ENCODE data around the gene ADGRD2. TPM values are rescaled to one million over a fixed set of nuclear protein-coding genes. Genes with fewer than 3 reads are reported as not detected.

ADGRD2 gene
- total RNA-seq, 4 donors from 2014 or later = 0.20 to 0.49 (median 0.36) TPM; not detected in 1

DNA sequence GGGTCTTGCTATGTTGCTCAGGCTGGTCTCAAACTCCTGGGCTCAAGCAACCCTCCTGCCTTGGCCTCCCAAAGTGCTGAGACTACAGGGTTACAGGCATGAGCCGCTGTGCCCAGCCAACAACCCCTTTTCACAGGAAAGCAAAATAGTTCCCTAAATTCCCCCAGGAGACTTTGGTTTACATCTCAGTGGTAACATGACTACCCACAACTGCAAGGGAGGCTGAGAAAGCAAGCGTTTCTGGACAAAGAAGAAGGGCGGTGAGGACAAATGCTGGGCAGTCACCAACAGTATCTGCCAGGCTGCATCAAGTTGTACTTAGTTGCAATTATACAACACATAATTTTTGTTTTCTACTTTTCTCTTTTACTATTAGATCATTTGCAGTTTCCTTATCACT is 7.4 kb upstream of the ADGRD2 start:
- intact Hi-C loops (cut with DNase I; ENCODE audit: low total_unique reads) = no loop called here
- DNase-seq (ENCODE audit: low spot score in 2 of 2) = no peak
- 74 to 83% methylated on average over 3 of the region's 3 CpGs for WGBS, 2 donors

DNA sequence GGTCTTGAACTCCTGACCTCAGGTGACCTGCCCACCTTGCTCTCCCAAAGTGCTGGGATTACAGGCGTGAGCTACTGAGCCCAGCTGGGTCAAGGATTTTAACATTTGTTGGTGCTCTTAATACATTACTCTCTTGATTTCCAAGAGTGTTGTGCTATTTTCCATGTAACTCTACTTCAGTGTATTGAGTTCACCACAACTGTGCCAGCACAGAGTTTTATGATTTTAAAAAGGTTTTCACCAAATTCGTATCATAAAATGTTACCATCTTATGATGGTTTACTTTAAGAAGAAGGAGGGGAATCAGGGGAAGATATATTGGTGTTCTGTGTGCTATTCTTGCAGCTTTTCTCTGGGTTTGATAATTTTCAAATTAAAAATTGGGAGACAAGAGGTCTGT is 6.6 kb upstream of the ADGRD2 start:
- TF ChIP-seq POLR2A (IDR thresholded peaks at IDR 0.05) (no peak), CTCF (IDR thresholded peaks at IDR 0.05) (no peak)
- H3K4me3 ChIP-seq (ENCODE audit: low read depth, poor library complexity, severe bottlenecking) = no peak overlapping the region
- DNase-seq (ENCODE audit: low spot score in 2 of 2) = no peak
- 70 to 72% methylated on average over 2 of the region's 2 CpGs for WGBS, 2 donors
- intact Hi-C loops (cut with DNase I; ENCODE audit: low total_unique reads) = no loop called here

More for the DNA sequence above, 7.4 kb upstream of the ADGRD2 start:
- no peak for TF ChIP-seq CTCF (IDR thresholded peaks at IDR 0.05)
- TF ChIP-seq POLR2A (IDR thresholded peaks at IDR 0.05) = no peak
- H3K4me3 ChIP-seq (ENCODE audit: low read depth, poor library complexity, severe bottlenecking) = no peak overlapping the region

GRCh38 chr9:124444166-124444565 is 6.1 kb upstream of the ADGRD2 start:
- WGBS, 2 donors = 48 to 52% methylated on average over 3 of the region's 3 CpGs
- intact Hi-C loops (cut with DNase I; ENCODE audit: low total_unique reads) = no loop called here
- TF ChIP-seq POLR2A (IDR thresholded peaks at IDR 0.05) = no peak
- no peak for TF ChIP-seq CTCF (IDR thresholded peaks at IDR 0.05)
- H3K4me3 ChIP-seq (ENCODE audit: low read depth, poor library complexity, severe bottlenecking) = no peak overlapping the region
- DNase-seq (ENCODE audit: low spot score in 2 of 2) = no peak

DNA sequence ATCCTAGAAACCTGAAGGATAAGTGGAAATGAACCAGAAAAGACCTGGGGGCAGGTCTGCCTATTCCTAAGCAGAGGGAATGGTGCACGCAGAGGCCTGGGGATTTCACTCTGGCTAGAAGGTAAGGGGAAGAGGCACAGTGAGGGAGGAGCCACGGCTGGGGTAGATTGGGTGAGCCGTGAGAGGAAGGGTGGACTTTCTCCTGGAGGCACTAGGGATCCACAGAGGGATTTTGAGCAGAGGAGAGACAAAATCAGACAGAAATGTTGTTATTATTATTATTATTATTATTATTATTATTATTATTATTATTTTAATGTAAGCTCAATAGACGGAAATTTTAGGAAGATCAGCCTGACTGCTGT is 3.0 kb upstream of the ADGRD2 start:
- DNase-seq (ENCODE audit: low spot score in 2 of 2) = no peak
- H3K4me3 ChIP-seq (ENCODE audit: low read depth, poor library complexity, severe bottlenecking) = no peak overlapping the region
- no peak for TF ChIP-seq POLR2A (IDR thresholded peaks at IDR 0.05)
- 63 to 69% methylated on average over 4 of the region's 4 CpGs for WGBS, 2 donors
- intact Hi-C loops (cut with DNase I; ENCODE audit: low total_unique reads) = no loop called here

DNA sequence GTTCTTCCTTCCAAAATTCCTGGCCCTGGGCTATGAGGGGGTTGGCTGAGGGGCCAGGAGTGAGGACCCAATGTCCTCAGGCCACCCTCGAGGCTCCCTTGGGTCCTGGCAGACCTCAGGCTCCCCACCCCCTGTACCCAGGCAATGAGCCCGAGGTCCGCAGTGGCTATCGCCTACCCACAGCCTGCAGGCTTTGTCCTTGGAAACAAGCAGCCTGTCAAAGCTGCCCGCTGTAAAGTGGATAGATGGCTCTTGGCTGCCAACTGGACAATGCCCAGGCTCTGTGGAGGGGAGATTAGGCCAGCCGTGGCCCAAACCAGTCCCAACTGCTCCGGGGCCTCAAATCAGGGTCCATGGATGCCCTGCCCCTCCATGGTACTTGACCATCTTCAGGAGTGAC is 2.2 kb upstream of the ADGRD2 start:
- 87 to 90% methylated on average over 4 to 7 of the region's 7 CpGs for WGBS, 2 donors
- no peak for DNase-seq (ENCODE audit: low spot score in 2 of 2)
- TF ChIP-seq CTCF (IDR thresholded peaks at IDR 0.05) (no peak), POLR2A (IDR thresholded peaks at IDR 0.05) (no peak)

GRCh38 chr9:124449381-124450151 is 685 bp upstream of the ADGRD2 start:
- intact Hi-C loops (cut with DNase I; ENCODE audit: low total_unique reads) = no loop called here
- DNase-seq (ENCODE audit: low spot score in 2 of 2) = no peak
- no peak overlapping the region for H3K4me3 ChIP-seq (ENCODE audit: low read depth, poor library complexity, severe bottlenecking)
- WGBS, 2 donors = 89 to 92% methylated on average over 13 of the region's 13 CpGs
- no peak for TF ChIP-seq CTCF (IDR thresholded peaks at IDR 0.05)
- TF ChIP-seq POLR2A (IDR thresholded peaks at IDR 0.05) = no peak

More for the DNA sequence above, 2.2 kb upstream of the ADGRD2 start:
- H3K4me3 ChIP-seq (ENCODE audit: low read depth, poor library complexity, severe bottlenecking) = no peak overlapping the region
- intact Hi-C loops (cut with DNase I; ENCODE audit: low total_unique reads) = no loop called here

Data from lower leg skin (tissue), 4 donors.